Ishikawa (cell line): Measurements from ENCODE around the gene RETREG1.

Experiments
- CEBPB ChIP-seq: IDR thresholded peaks from 2 replicates; pipeline ENCODE4 v1.6.1; 2012
- CREB1 ChIP-seq: IDR thresholded peaks from 2 replicates; pipeline ENCODE4 v1.6.1; 2012; ENCODE audit warnings: low read depth
- EP300 ChIP-seq: IDR thresholded peaks from 2 replicates; pipeline ENCODE4 v1.6.1; 2012; ENCODE audit warnings: borderline replicate concordance
- FOXM1 ChIP-seq: IDR thresholded peaks from 2 replicates; pipeline ENCODE4 v1.6.1; 2012; ENCODE audit warnings: low read depth, borderline replicate concordance
- MAX ChIP-seq: IDR thresholded peaks from 2 replicates; pipeline ENCODE4 v1.6.1; 2012
- NFIC ChIP-seq: IDR thresholded peaks from 2 replicates; pipeline ENCODE4 v1.6.1; 2012
- RAD21 ChIP-seq: IDR thresholded peaks from 2 replicates; pipeline ENCODE4 v1.6.1; 2012; ENCODE audit warnings: low read depth
- REST ChIP-seq: IDR thresholded peaks from 2 replicates; pipeline ENCODE4 v1.6.1; 2012; ENCODE audit warnings: low read depth, mild to moderate bottlenecking
- TAF1 ChIP-seq: IDR thresholded peaks from 2 replicates; pipeline ENCODE4 v1.6.1; 2012; ENCODE audit warnings: low read depth, mild to moderate bottlenecking
- TCF12 ChIP-seq: IDR thresholded peaks from 2 replicates; pipeline ENCODE4 v1.6.1; 2012; ENCODE audit warnings: low read depth
- TEAD4 ChIP-seq: IDR thresholded peaks from 2 replicates; pipeline ENCODE4 v1.6.1; 2012
- USF1 ChIP-seq: IDR thresholded peaks from 2 replicates; pipeline ENCODE4 v1.6.1; 2012
- YY1 ChIP-seq: IDR thresholded peaks from 2 replicates; pipeline ENCODE4 v1.6.1; 2012; ENCODE audit warnings: low read depth
- ZBTB7A ChIP-seq: IDR thresholded peaks from 2 replicates; pipeline ENCODE4 v1.6.1; 2012; ENCODE audit warnings: low read depth

The RETREG1 gene

GRCh38 chr5:16427587-16427986, 189.2 kb downstream of the RETREG1 start:
- TF ChIP-seq MAX, result no peak
- no peak for TF ChIP-seq YY1
- no peak for TF ChIP-seq RAD21
- no peak for TF ChIP-seq CREB1
- TF ChIP-seq TCF12, result no peak
- no peak for TF ChIP-seq FOXM1
- TF ChIP-seq EP300, result no peak
- TF ChIP-seq USF1, result no peak
- TF ChIP-seq NFIC, result no peak
- TF ChIP-seq TEAD4, result no peak
- no peak for TF ChIP-seq CEBPB
- no peak for TF ChIP-seq REST
- no peak for TF ChIP-seq TAF1
- TF ChIP-seq ZBTB7A, result no peak
